HG03097 (cell line): ENCODE measurements around the gene CDC42BPA.
"Not testable (repeated sequence)": the region's sequence is repeated elsewhere in the genome, so short reads cannot be mapped to it uniquely, and the experiment has no call there.

ENCODE experiments used
- ATAC-seq: cut with Tn5 transposase; IDR thresholded peaks from one replicate; pipeline ENCODE4 v1.9.1; 2021; ENCODE audit not compliant: unreplicated experiment, low FRiP score

CDC42BPA gene

GRCh38 chr1:226972931-226973330 is 345.4 kb downstream of the CDC42BPA start:
- ATAC-seq: no peak

DNA sequence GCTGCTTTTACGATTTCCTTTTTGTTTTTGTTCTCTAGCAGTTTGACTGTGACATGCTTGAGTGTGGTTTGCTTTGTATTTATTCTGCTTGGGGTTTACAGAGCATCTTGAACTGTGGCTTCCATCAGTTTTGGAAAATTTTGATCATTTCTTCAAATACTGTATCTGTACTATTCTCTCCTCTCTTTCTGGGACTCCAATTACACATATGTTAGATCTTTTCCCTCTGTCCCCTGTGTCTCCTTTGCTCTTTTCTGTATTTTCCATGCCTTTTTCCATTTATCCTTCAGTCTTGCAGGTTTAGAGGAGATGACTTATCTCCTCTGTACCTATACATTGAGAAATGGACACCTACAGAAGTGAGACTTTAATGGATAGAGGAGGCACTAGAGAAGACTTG is 346.5 kb downstream of the CDC42BPA start:
- no peak for ATAC-seq

DNA sequence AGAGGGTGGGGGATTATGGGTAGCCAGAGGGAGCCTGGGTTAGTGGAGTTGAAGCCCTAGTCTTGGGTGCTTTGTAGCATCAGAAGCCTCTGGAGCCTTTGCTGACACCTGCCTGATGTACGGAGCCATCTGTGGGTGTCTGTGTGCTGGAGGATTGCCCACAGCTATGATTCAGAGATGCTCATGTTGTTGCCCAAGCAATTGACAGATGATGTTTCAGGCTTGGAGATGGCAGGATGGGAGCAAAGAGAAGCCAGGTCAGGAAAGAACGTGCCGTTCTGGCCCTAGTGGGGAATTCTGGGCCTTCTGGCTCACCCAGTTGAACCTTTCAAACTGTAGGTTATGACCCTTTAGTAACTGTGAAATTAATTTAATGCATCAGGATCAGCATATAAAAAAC is 350.6 kb downstream of the CDC42BPA start:
- ATAC-seq: no peak

DNA sequence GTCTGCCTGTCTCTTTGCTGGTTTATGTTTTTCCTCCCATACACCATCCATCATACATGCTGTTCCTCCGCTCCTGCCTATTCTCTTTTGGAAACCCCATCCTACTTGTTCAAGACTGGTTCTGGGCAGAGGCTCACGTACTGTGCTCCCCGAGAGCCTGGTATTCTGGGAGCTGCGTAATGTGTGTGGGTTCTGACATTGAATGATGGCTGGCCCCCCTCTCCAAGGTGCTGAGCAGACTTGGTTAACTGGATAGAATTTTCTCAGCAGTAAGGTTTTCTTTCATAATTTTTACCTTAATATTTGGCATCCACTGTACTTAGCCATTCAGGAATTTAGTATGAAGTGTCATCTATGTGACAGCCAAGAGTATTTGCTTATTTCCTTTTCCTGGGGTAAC is 351.6 kb downstream of the CDC42BPA start:
- no peak for ATAC-seq

- no peak for ATAC-seq
These were observed 352.5 kb downstream of the CDC42BPA start for GRCh38 chr1:226965581-226966440.

- no peak for ATAC-seq
These were observed 353.4 kb downstream of the CDC42BPA start for GRCh38 chr1:226964611-226965486.

DNA sequence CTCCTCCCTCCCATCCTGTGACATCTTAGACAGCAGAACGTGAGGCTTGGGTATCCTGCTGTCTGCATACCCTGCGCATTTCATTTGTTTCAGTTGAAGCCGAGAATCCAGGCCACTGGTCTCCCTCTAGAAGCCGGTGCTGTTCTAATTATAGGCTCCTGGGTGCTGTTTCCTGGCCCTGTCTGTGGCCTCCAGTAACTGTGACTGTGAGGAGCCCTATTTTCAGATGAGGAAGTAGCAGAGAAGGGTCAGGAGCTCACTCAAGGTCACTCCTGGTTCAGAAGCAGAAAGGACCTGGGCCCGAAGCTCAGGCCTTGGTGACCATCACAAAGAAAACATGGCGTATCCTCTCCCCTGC is 354.2 kb downstream of the CDC42BPA start:
- ATAC-seq: no peak

DNA sequence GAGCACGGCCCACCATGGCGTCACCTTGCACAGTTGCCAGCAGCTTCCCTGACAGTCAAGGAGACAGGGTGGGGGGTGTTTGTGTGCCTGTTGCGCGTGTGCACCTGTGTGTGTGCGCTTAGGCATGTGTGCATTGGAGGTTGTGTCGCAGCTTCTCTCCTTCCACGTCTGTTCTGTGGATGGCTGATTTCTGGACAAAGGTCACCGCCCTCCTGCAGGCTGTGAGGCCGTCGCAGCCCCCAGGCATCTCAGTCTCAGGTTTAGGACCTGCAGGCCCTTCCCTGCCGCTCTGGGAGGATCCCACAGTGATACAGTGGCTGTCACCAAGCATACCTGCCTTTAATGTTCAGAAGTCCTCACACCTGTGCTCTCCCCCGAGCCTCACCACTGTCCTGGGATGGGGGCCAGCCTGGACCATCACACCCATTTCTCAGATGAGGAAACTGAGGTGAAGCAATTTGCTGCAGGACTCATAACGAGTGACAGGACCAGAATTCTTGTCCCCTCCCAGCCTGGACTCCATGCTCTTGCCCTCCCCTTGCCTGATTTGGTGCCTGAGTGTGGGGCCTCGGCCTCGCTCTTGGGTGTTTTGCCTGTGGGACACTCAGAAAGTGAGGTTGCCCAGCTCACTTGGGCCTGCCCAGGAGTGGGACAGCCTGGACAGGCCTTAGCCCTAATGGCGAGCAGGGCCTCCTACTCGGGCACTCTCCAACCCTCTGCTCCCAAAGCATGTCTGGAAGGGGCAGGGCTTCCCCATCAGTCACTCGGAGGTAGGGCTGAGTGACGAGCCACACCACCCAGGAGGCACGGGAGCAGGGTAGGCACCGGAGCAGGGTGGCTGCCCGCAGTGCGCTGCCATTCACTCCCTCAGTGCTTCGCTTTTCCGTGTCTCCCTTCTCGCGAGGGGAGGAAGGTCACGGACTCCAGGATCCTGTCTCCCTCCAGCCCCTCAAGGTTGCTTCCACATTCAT is 355.6 kb downstream of the CDC42BPA start:
- no peak for ATAC-seq

- no peak for ATAC-seq
These were observed 357.1 kb downstream of the CDC42BPA start for GRCh38 chr1:226960944-226961765.

DNA sequence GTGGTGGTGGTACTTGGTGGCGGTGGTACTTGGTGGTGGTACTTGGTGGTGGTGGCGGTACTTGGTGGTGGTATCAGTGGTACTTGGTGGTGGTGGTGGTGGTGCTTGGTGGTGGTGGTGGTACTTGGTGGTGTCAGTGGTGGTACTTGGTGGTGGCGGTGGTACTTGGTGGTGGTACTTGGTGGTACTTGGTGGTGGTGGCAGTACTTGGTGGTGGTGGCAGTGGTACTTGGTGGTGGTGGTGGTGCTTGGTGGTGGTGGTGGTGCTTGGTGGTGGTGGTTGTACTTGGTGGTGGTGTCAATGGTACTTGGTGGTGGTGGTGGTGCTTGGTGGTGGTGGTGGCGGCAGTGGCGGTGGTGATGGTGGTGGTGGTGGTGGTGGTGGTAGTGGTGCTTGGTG is 358.0 kb downstream of the CDC42BPA start:
- no peak for ATAC-seq

DNA sequence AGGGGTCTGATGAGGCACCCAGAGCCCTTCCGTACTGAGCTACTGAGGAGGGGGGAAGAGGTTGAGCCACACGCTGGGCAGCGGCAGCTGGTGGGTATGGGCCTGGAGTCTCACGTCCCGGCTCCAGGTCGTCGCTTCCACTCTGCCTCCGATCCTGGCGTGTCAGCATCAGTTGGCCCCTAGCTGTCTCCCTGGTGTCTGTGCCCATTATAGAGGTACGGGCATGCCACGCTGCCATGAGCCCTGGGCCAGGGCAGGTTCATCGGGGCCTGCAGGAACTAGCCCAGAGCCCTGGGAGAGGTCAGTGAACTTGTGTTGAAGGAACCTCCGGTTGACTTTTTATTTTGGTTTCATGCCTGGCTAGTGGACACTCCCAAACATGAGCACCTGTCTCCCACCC is 360.0 kb downstream of the CDC42BPA start:
- ATAC-seq: no peak

DNA sequence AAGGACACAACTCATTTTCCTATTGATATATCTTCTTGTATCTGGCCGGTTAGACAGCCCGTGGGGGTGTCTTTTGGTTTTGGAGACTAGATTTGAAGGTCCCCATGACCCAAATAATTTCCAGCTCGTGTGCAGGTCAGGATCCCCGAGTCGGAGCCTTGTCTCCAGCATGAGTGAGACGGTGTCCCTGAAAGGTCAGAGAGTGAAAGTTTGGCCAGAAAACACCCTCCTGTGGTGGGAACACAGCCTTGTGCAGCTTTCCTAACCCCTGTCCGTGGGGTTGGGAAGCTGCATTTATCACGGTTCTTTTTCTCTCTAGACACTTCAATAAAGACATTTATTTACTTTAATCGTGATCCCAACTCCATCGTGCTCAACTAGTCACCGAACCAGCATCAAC is 360.6 kb downstream of the CDC42BPA start:
- no peak for ATAC-seq

DNA sequence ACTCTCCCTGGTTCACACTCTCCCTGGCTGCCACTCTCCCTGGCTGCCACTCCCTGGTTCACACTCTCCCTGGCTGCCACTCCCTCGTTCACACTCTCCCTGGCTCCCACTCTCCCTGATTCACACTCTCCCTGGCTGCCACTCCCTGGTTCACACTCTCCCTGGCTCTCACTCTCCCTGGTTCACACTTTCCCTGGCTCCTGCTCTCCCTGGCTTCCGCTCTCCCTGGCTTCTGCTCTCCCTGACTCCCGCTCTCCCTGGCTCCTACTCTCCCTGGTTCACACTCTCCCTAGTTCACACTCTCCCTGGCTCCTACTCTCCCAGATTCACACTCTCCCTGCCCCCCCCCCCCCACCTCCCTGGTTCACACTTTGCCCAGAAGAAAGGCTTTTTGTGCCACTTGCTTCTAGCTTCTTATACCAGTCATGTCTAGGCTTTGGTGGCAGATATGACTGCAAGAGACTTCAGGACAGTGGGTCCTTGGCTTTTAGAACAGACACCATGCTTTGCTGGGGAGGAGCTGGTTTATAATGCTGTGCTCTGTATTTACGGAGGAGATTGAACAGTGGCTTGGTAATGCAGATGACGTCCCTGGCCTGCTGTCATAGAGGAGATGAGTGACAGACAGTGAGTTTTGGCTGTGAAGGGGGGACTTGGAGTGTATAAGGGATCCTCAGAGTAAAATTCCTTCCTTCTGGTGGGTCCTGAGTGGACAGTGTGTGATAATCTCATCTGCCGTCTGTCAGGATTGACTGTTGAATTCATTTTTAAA is 361.2 kb downstream of the CDC42BPA start:
- ATAC-seq: no peak

- ATAC-seq: not testable (repeated sequence)
These were observed 362.4 kb downstream of the CDC42BPA start for GRCh38 chr1:226955857-226956256.

DNA sequence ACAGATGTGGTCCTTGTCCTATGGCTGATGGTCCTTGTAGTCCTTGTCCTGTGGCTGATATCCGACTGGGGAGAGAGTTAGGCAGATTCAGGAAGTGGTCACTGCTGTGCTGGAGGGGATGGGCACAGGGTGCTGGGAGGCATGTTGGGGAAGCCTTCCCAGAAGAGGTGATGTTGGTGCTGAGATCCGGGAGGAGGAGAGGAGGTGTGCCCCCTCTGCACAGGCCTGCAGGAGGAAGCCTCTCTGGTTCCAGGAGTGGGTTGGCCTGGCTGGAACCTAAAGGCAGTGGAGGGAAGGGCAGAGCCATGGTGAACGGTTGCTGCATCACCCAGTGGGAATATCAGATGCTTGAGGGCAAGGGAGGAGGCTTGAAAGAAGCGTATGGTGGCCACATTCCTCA is 363.5 kb downstream of the CDC42BPA start:
- no peak for ATAC-seq

- no peak for ATAC-seq
These were observed 364.0 kb downstream of the CDC42BPA start for GRCh38 chr1:226954337-226954736.

- no peak for ATAC-seq
These were observed 365.0 kb downstream of the CDC42BPA start for GRCh38 chr1:226953175-226953800.

DNA sequence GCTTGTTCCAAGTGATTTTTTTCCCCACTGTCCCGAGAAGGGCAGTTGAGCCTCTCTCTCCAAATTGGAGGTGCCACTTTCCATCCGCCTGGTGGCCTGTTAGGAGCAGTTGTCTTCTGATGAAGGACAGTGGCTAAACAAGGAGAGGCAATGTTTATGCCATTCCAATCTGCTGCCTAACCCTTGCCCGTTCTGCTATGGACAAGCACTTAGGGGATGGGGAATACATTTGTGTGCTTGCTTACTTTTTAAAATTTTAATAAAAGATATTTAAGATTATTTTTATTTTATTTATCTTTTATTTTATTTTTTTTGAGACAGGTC is 366.2 kb downstream of the CDC42BPA start:
- no peak for ATAC-seq
